SKM-1 (cell line): Measurements from ENCODE around the gene NOVA2.

Experiments used
- DNase-seq: peaks from one replicate; lab custom pipeline; 2025; ENCODE audit not compliant: unreplicated experiment; lab: John Stamatoyannopoulos, UW

Gene NOVA2

GRCh38 chr19:45927565-45928261, 46.0 kb downstream of the NOVA2 start:
- peak; percentile 43 for DNase-seq

- no peak for DNase-seq
Observed at GRCh38 chr19:45924891-45925447, 48.7 kb downstream of the NOVA2 start.

GRCh38 chr19:45922281-45922680, 51.4 kb downstream of the NOVA2 start:
- DNase-seq, result no peak

- DNase-seq, result no peak
Observed at GRCh38 chr19:45920458-45920857, 53.2 kb downstream of the NOVA2 start.

GRCh38 chr19:45919678-45920077, 54.0 kb downstream of the NOVA2 start:
- DNase-seq, result no peak

GRCh38 chr19:45918721-45919120, 54.9 kb downstream of the NOVA2 start:
- DNase-seq, result no peak

- no peak for DNase-seq
Observed at GRCh38 chr19:45917421-45918091, 56.1 kb downstream of the NOVA2 start.

GRCh38 chr19:45913874-45914830, 59.5 kb downstream of the NOVA2 start, which contains the start of gene NANOS2:
TSS of gene NANOS2 (minus strand) at chr19:45914778. CDS start at chr19:45914693, 85 bp downstream.
- DNase-seq, result no peak

- DNase-seq, result no peak
Observed at GRCh38 chr19:45911291-45911690, 62.4 kb downstream of the NOVA2 start.

- no peak for DNase-seq
Observed at GRCh38 chr19:45908956-45909355, 64.7 kb downstream of the NOVA2 start.

GRCh38 chr19:45906221-45906620, 67.4 kb downstream of the NOVA2 start:
- no peak for DNase-seq

- DNase-seq, result no peak
Observed at GRCh38 chr19:45905011-45905410, 68.7 kb downstream of the NOVA2 start.

GRCh38 chr19:45902651-45903625, 70.7 kb downstream of the NOVA2 start:
- DNase-seq, result peak; percentile 65

- DNase-seq, result no peak
Observed at GRCh38 chr19:45901912-45902650, 71.6 kb downstream of the NOVA2 start, which contains the start of gene MYPOP. TSS of gene MYPOP (minus strand) at chr19:45902613. CDS start at chr19:45901773, 840 bp downstream.

- DNase-seq, result no peak
Observed at GRCh38 chr19:45901432-45901911, 72.2 kb downstream of the NOVA2 start.

- no peak for DNase-seq
Observed at GRCh38 chr19:45900738-45901431, 72.8 kb downstream of the NOVA2 start.

GRCh38 chr19:45899919-45900589, 73.6 kb downstream of the NOVA2 start:
- DNase-seq, result no peak

- no peak for DNase-seq
Observed at GRCh38 chr19:45899253-45899652, 74.4 kb downstream of the NOVA2 start.
